NCI-H2171 treated with DMSO at 0.1 percent for 48 hours (cell line): Measurements from ENCODE around the gene DPP6.

Experiments
- DNase-seq: peaks from one replicate; lab custom pipeline; 2025; lab: John Stamatoyannopoulos, UW

DPP6 gene

DNA sequence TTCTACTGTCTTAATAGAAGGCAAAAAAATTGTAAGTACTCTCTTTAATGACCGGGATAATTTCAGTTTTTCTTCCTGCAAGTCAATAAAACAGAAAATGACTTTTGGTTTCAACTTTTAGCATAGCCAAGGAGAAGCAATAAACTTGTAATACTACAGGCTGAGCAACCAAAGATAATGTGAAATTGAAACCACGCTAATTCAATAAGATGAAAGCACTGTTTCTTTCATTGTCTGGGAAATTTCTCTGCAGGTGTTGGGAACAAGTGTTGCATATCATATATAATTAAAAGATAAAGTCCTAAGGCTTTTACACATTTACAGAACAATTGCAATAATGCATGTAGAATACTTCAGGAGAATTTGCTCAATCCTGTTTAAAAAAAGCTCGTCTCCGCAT, 488.4 kb downstream of the DPP6 start:
- DNase-seq = no peak

DNA sequence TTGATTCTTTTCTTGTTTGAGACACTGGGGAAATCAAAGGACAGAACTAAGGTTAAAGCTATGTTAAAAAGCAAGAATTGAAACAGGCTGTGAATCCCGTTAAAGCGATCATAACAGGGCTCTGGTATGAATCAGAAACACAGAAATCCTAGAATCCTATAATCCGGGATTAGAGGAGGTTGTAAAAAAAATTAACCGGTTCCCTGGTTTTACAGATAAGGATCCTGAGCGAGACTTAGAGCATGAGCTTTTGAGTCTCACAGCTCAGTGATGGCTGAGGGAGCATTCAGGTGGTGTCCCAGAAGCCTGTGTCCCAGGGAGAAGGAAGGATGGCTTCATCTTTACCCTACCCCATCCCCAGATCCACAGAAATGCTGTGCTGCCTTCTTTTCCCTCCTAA, 489.4 kb downstream of the DPP6 start:
- no peak for DNase-seq

DNA sequence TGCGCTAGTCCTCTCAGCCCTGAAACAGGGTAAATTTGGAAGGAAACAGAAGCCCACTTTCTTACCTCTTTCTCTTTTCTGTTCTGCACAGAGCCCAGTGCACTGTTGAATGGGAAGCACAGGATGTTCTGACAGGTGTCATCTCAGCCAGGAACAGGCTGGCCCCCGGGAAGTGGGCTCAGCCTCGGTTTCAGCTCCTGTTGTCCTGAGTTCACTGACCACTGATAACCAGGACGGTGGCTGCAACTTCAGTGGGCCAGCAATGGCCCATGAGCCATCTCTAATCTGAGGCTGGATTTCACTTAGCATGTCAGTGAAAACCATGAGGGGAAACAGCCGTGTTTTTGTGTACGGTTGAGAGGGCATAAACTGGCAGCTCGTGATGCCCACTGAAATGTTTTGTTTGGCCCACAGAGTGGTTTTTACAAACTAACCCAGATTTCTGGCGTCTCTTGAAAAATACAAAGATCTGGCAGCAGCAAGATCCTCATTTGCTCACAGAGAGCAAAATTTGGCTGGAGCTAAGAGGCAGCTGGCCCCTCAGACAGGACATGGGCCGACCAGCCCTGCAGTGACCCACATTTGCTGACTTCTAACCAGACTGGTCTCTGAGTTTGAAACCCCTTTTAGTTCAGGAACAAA, 494.9 kb downstream of the DPP6 start:
- DNase-seq = no peak

DNA sequence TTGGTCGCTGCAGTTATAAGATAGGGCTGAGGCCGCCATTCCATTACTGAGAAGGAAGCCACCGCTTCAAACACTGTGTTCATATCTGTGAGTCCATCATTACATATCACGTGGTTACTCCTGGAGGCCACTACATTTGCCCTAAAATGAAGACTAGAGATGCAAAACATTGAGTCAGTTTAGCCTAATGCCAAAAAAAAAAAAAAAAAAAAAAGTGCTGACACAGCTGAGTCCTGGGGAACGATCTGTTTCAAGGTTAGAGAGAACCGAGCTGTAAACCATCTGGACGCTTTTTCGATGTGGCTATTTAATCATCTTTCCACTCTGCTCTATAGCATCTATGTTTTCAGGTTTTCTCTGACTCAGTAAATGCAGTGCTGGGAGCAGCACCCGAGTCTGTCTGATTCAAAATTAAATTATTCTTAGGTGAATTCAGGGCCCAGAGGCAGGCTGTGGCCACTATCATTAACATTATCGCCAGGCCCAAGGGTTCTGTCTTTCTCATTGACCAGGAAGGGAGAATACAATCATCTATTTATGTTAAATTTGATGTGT, 501.6 kb downstream of the DPP6 start:
- no peak for DNase-seq

DNA sequence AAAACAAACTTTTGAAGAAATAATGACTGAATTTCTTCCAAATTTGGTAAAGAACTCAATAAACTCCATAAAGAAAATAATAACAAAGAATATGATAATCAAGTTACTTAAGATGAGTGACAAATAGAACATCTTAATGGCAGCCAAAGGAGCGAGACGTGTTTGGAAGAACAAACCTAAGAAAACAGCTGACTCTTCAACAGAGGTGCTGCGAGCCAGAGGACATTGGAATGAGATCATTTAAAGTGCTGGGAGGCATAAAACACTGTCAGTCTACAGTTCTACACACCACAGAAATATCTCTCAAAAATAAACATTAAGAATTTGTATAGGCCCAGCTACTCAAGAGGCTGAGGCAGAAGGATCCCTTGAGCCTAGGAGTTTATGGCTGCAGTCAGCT, 507.3 kb downstream of the DPP6 start:
- no peak for DNase-seq

DNA sequence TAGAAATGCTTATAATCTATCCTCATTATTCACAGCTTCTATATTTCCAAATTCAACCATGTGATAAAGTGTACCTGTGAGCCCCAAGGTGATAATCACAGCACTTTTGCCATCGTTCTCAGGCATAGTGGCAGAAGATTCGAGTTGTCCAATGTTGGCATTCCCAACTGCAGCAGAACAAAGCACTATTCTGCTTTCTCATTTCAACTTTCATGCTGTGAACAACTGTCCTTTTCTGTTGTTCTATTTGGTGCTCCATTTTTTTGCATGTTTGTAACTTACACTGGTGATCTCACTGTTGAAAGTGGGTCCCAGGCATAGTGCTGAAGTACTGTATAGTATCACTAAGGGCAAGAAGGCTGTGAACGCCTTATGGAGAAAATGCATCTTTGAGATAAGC, 512.5 kb downstream of the DPP6 start:
- no peak for DNase-seq

- DNase-seq = no peak
These were observed 514.7 kb downstream of the DPP6 start for GRCh38 chr7:154566877-154567276.

DNA sequence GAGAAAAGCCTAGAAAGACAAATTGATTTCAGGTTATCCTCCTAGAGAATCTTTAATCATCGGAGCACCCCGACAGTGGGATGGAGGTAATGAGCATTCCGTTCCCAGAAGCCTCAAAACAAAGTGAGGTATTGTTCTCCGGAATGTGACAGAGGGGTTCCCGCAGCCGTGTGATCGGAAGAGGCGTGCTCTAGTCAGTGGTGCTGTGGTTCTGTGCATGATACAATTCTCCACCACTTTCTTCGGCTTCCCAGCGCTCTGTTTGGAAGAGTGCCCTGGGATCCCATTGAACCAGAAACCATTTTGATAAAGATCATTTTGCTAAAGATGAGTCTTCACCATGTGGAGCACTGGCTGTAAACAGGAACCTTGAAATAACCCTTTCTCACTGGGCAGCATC, 516.1 kb downstream of the DPP6 start:
- DNase-seq = no peak

DNA sequence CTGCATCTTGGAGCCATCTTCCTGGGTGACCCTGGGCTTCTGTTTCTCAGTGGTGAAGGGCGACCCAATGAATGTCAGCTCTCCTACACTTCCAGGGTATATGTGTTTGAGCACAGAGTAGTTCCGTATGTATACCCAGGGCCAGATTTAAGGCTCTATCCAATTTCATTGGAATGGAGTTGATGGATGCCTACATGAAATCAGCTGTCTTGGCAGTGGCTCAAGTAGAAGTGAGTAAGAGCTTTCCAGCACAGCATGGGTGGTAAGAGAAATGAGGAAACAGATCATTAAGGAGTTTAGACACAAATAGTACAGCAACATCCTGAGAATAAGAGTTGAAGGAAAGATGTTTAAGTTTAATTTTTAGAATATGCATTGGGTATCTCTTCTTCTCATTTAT, 517.7 kb downstream of the DPP6 start:
- no peak for DNase-seq

DNA sequence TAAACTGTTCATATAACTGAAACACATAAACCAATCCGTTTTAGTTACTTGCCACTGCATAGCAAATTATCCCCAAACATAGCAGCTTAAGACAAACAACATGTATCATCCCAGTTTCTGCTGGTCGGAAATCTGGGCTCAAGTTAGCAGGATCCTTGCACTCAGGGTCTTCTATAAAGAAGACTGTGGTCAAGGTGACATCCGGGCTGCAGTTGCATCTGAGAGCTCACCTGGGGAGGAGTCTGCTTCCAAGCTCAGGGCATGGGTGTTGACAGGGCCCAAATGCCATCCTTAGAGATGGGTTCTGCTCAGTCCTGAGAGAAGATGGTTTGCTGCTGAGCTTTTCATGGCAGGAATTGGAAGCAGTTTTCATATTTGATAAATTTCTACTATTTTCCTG, 519.6 kb downstream of the DPP6 start:
- DNase-seq = no peak

GRCh38 chr7:154574235-154574634, 522.0 kb downstream of the DPP6 start:
- DNase-seq = no peak

- no peak for DNase-seq
These were observed 523.3 kb downstream of the DPP6 start for GRCh38 chr7:154575497-154575896.

DNA sequence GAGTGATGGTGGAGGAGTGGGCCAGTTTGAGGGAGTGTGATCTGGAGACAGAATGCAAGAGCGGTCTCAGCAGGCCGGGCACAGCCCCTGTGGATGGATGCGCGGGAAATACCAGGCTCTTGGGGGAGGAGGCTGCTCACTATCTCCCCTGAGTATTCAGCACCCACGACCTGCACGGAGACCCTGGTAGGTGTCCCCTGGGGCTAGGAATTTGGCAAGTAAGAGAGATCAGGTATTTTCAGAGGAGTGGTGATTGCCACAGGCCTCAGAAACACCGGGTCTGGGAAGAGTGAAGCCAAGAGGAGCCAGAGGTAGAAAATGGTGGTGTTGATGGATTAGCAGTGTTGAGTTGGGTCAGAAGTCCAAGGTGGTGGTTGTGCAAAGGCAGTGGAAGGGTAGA, 524.4 kb downstream of the DPP6 start:
- no peak for DNase-seq

- DNase-seq = no peak
These were observed 525.1 kb downstream of the DPP6 start for GRCh38 chr7:154577141-154577873.

DNA sequence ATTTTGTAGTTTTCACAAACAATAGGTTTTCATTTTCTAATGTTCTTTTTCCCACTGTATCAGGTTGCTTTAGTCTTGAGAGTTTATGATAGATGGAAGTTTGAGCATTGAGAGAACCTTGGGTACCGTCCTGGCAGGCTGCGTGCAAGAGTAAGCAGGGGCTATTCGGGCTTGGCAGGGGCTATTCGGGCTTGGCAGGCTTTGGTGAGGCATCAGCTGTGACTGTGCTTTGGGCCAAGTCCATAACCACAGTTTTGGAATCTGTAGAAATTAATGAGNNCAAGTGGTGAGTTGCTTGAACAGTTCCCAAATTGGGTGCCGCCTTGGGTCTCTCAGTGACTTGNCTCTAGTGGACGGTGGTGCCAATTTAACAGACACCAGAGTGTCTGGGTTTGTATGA, 526.1 kb downstream of the DPP6 start:
- DNase-seq = no peak

DNA sequence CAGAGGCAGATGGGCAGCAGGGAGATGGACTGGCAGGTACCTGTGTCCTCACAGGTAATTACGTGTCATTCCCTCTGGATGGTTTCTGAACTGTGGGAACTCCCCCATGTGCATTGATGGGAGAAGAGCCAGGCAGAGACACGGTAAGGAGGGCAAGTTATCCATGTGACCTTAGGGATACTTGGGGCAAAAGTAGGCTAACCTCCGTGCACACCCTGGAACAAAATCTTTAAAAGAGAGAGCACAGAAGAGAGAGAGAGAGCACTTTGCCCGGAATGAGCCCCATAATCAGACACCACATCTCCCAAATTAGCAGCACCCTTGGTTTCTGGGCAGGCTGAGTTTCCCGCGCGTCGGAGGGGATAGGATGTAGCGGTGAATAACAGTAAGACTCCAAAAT, 527.5 kb downstream of the DPP6 start:
- no peak for DNase-seq

- no peak for DNase-seq
These were observed 529.2 kb downstream of the DPP6 start for GRCh38 chr7:154581251-154581890.

DNA sequence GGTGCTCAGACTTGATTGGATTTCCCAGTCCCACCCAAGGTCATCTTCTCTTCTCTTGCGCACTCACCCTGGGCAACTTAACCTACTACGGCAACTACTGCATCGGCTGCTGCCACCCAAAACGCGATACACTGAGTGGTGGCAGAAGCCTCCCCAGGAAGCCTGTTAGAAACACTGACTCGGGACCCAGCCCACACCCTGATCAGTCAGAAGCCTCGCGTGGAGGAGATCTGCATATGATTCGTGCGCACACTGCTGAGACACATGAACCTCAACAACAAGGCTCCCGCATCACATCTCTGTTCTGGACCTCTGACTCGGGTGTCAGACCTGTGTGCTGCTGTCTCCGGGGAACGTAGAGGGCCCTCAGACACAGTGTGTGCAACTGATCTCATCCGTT, 531.3 kb downstream of the DPP6 start:
- no peak for DNase-seq

- DNase-seq = no peak
These were observed 532.4 kb downstream of the DPP6 start for GRCh38 chr7:154584352-154585252.

GRCh38 chr7:154587792-154588191, 535.6 kb downstream of the DPP6 start:
- DNase-seq = no peak

DNA sequence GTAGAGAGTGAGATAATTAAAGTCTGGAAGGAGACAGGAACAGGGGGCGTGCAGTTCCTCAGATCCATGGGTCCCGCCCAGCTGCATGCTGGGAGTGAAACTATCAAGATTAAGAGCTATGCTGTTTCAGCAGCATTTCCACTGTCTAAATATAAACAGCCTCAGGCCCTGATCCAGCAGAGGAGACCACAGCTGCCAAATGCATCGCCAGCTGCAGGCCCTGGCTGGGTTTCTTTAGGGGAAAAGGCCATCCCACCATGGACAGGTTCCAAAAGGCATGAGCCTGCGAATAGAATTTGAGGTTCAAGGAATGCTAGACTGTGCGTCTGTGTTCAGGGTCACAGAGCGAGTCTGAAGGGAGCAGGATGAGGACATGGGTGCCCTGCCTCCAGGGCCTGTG, 539.3 kb downstream of the DPP6 start:
- no peak for DNase-seq

DNA sequence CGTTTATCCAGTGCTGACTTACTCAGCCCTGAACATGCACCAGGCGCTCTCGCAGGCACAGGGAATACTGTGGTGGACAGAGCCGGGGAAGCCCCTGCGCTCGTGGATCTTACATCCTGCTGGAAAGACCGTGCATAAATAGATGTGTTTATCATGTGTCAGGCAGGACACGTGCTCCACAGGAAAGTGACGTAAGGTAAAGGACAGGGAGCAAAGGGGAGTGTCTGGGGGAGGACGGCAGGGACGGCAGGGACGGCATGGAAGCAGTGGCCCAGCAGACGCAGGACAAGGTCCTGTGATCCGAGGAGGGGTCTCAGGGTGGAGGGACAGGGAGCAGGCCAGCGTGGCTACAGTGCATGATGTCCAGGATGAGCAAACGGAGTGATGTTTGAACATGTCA, 540.2 kb downstream of the DPP6 start:
- no peak for DNase-seq
